GM18907 (cell line): ENCODE measurements around the gene BNIP1.

Experiments used
- ATAC-seq: cut with Tn5 transposase; IDR thresholded peaks from one replicate; pipeline ENCODE4 v1.9.1; 2021; ENCODE audit warnings: mild to moderate bottlenecking, moderate library complexity; ENCODE audit not compliant: unreplicated experiment

Gene BNIP1

GRCh38 chr5:173208296-173208695, 64.0 kb downstream of the BNIP1 start:
- ATAC-seq, result no peak

GRCh38 chr5:173210877-173211276, 66.5 kb downstream of the BNIP1 start:
- ATAC-seq, result no peak

- no peak for ATAC-seq
Measured at GRCh38 chr5:173211284-173211683, 67.0 kb downstream of the BNIP1 start.

- no peak for ATAC-seq
Measured at GRCh38 chr5:173213236-173213933, 69.1 kb downstream of the BNIP1 start.
